Measurements from ENCODE around the gene RBM26. TPM values are rescaled to one million over a fixed set of nuclear protein-coding genes. Genes with fewer than 3 reads are reported as not detected.

Gene RBM26
- total and polyA plus RNA-seq, 2 experiments from 2014 or later: 46.0 to 69.3 TPM

DNA sequence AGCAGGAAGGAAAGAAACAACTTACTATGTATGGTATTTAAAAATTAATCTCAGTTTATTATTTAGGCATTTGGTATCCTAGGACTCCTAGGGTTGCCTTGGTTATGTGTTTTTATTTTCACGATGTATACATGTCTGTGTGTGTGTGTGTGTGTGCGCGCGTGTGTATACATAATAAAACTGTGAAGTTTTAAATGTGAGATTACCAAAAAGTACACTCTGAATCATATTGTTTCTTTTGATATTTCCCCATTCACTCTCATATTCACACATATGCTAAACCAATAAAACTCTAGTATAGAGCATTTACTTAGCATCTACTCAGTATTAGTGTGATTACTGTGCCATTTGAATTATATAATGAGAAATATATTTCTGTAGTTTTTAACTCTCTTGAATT is 44.1 kb upstream of the RBM26 start:
- Histone ChIP-seq H3K27me3 (ENCODE audit: insufficient read depth) (no peaks in the 10 kb centered on the region), H3K36me3 (ENCODE audit: insufficient read depth) (no peaks in the 10 kb centered on the region)
- TF ChIP-seq JUNB (IDR thresholded peaks at IDR 0.05; ENCODE audit: unreplicated experiment) (no peak), CTCF (conservative IDR thresholded peaks at IDR 0.05; ENCODE audit: low read depth in 2 of 2) (no peak), POLR2AphosphoS5 (IDR thresholded peaks at IDR 0.05; ENCODE audit: low read depth) (no peak), ZNF114 (CRISPR knock-in tag; IDR thresholded peaks at IDR 0.05) (no peak), ZNF331 (CRISPR knock-in tag; IDR thresholded peaks at IDR 0.05; ENCODE audit: low read depth) (no peak), STAT1 (IDR thresholded peaks at IDR 0.05; ENCODE audit: unreplicated experiment) (no peak), EZH2phosphoT487 (IDR thresholded peaks at IDR 0.05; ENCODE audit: unreplicated experiment) (no peak), CREB1 (CRISPR knock-in tag; IDR thresholded peaks at IDR 0.05; ENCODE audit: low read depth) (no peak), EZH2 (IDR thresholded peaks at IDR 0.05; ENCODE audit: low read depth, unreplicated experiment) (no peak), REST (IDR thresholded peaks at IDR 0.05; ENCODE audit: unreplicated experiment) (no peak), NANOG (IDR thresholded peaks at IDR 0.05; ENCODE audit: borderline replicate concordance) (no peak)
- TF ChIP-seq, protein P1, sequence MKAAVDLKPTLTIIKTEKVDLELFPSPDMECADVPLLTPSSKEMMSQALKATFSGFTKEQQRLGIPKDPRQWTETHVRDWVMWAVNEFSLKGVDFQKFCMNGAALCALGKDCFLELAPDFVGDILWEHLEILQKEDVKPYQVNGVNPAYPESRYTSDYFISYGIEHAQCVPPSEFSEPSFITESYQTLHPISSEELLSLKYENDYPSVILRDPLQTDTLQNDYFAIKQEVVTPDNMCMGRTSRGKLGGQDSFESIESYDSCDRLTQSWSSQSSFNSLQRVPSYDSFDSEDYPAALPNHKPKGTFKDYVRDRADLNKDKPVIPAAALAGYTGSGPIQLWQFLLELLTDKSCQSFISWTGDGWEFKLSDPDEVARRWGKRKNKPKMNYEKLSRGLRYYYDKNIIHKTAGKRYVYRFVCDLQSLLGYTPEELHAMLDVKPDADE (IDR thresholded peaks at IDR 0.05): no peak
- TF ChIP-seq, protein P2, sequence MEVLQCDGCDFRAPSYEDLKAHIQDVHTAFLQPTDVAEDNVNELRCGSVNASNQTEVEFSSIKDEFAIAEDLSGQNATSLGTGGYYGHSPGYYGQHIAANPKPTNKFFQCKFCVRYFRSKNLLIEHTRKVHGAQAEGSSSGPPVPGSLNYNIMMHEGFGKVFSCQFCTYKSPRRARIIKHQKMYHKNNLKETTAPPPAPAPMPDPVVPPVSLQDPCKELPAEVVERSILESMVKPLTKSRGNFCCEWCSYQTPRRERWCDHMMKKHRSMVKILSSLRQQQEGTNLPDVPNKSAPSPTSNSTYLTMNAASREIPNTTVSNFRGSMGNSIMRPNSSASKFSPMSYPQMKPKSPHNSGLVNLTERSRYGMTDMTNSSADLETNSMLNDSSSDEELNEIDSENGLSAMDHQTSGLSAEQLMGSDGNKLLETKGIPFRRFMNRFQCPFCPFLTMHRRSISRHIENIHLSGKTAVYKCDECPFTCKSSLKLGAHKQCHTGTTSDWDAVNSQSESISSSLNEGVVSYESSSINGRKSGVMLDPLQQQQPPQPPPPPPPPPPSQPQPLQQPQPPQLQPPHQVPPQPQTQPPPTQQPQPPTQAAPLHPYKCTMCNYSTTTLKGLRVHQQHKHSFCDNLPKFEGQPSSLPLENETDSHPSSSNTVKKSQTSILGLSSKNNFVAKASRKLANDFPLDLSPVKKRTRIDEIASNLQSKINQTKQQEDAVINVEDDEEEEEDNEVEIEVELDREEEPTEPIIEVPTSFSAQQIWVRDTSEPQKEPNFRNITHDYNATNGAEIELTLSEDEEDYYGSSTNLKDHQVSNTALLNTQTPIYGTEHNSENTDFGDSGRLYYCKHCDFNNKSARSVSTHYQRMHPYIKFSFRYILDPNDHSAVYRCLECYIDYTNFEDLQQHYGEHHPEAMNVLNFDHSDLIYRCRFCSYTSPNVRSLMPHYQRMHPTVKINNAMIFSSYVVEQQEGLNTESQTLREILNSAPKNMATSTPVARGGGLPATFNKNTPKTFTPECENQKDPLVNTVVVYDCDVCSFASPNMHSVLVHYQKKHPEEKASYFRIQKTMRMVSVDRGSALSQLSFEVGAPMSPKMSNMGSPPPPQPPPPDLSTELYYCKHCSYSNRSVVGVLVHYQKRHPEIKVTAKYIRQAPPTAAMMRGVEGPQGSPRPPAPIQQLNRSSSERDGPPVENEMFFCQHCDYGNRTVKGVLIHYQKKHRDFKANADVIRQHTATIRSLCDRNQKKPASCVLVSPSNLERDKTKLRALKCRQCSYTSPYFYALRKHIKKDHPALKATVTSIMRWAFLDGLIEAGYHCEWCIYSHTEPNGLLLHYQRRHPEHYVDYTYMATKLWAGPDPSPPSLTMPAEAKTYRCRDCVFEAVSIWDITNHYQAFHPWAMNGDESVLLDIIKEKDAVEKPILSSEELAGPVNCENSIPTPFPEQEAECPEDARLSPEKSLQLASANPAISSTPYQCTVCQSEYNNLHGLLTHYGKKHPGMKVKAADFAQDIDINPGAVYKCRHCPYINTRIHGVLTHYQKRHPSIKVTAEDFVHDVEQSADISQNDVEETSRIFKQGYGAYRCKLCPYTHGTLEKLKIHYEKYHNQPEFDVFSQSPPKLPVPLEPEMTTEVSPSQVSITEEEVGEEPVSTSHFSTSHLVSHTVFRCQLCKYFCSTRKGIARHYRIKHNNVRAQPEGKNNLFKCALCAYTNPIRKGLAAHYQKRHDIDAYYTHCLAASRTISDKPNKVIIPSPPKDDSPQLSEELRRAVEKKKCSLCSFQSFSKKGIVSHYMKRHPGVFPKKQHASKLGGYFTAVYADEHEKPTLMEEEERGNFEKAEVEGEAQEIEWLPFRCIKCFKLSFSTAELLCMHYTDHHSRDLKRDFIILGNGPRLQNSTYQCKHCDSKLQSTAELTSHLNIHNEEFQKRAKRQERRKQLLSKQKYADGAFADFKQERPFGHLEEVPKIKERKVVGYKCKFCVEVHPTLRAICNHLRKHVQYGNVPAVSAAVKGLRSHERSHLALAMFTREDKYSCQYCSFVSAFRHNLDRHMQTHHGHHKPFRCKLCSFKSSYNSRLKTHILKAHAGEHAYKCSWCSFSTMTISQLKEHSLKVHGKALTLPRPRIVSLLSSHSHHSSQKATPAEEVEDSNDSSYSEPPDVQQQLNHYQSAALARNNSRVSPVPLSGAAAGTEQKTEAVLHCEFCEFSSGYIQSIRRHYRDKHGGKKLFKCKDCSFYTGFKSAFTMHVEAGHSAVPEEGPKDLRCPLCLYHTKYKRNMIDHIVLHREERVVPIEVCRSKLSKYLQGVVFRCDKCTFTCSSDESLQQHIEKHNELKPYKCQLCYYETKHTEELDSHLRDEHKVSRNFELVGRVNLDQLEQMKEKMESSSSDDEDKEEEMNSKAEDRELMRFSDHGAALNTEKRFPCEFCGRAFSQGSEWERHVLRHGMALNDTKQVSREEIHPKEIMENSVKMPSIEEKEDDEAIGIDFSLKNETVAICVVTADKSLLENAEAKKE (CRISPR knock-in tag; IDR thresholded peaks at IDR 0.05): no peak

More for the DNA sequence above, 44.1 kb upstream of the RBM26 start:
- Histone ChIP-seq H4K20me1 (replicated peaks; ENCODE audit: insufficient read depth) (no peaks in the 10 kb centered on the region), H3K4me1 (ENCODE audit: insufficient read depth) (peaks cover 12% of the 10 kb centered on the region; the same call in 1 of the 2 replicates), H3K4me2 (no peak overlapping the region), H3K9me2 (ENCODE audit: insufficient read depth) (no peaks in the 10 kb centered on the region), H2AFZ (no peak overlapping the region), H3F3A (replicated peaks; ENCODE audit: low read depth) (no peaks in the 10 kb centered on the region), H3K79me2 (replicated peaks; ENCODE audit: insufficient read depth) (no peaks in the 10 kb centered on the region), H3K27ac (ENCODE audit: low read depth) (no peak overlapping the region), H3K4me3 (no peak overlapping the region)
- Mint-ChIP-seq H3K27ac (no peak overlapping the region), H3K4me3 (no peak overlapping the region), H3K27me3 (ENCODE audit: insufficient read depth, low read depth, poor library complexity) (peaks cover 9% of the 10 kb centered on the region), H3K36me3 (ENCODE audit: low read depth) (no peaks in the 10 kb centered on the region), H3K9me3 (no peaks in the 10 kb centered on the region), H3K4me1 (peaks cover 31% of the 10 kb centered on the region)
- no peak for ATAC-seq
- no peak for DNase-seq (ENCODE audit: low spot score)

Measured in GM23338 (cell line).